OCI-M2 (cell line): ENCODE data around the gene GNB2.

Experiments used
- DNase-seq: peaks from one replicate; lab custom pipeline; 2025; ENCODE audit not compliant: unreplicated experiment; lab: John Stamatoyannopoulos, UW

Gene GNB2

GRCh38 chr7:100673302-100673941 is at the start of gene GNB2:
Gene GNB2, plus strand, starts transcription at chr7:100673740. Its CDS starts 2,526 bp downstream, at chr7:100676266.
- DNase-seq, result peak; percentile 88

- DNase-seq, result no peak
Observed at GRCh38 chr7:100623951-100624824, 49.4 kb upstream of the GNB2 start.

- no peak for DNase-seq
Observed at GRCh38 chr7:100626055-100626454, 47.5 kb upstream of the GNB2 start.

GRCh38 chr7:100626530-100627237 is 46.9 kb upstream of the GNB2 start:
- no peak for DNase-seq

- no peak for DNase-seq
Observed at GRCh38 chr7:100627238-100627549, 46.3 kb upstream of the GNB2 start.

GRCh38 chr7:100629117-100629716 is 44.3 kb upstream of the GNB2 start:
- DNase-seq, result no peak

- no peak for DNase-seq
Observed at GRCh38 chr7:100630066-100630465, 43.5 kb upstream of the GNB2 start.

- no peak for DNase-seq
Observed at GRCh38 chr7:100632951-100633717, 40.4 kb upstream of the GNB2 start.

- no peak for DNase-seq
Observed at GRCh38 chr7:100639995-100640516, 33.5 kb upstream of the GNB2 start.

GRCh38 chr7:100640517-100641440 is 32.8 kb upstream of the GNB2 start:
- no peak for DNase-seq

GRCh38 chr7:100641463-100641859 is 32.1 kb upstream of the GNB2 start, which contains the start of gene TFR2:
Gene TFR2, minus strand, starts transcription at chr7:100641552. Its CDS starts 43 bp downstream, at chr7:100641509.
- peak; percentile 57 for DNase-seq

GRCh38 chr7:100641860-100642533 is 31.5 kb upstream of the GNB2 start:
- DNase-seq, result no peak

GRCh38 chr7:100642534-100642907 is 31.0 kb upstream of the GNB2 start:
- no peak for DNase-seq

GRCh38 chr7:100649826-100650565 is 23.5 kb upstream of the GNB2 start:
- no peak for DNase-seq

GRCh38 chr7:100654908-100655831 is 18.4 kb upstream of the GNB2 start:
- DNase-seq, result no peak

GRCh38 chr7:100655908-100656674 is 17.4 kb upstream of the GNB2 start, which contains the start of gene ACTL6B:
Gene ACTL6B, minus strand, starts transcription at chr7:100656448. Its CDS starts 94 bp downstream, at chr7:100656354.
- no peak for DNase-seq
